ENCODE results near the gene CAMKK2.

DNA sequence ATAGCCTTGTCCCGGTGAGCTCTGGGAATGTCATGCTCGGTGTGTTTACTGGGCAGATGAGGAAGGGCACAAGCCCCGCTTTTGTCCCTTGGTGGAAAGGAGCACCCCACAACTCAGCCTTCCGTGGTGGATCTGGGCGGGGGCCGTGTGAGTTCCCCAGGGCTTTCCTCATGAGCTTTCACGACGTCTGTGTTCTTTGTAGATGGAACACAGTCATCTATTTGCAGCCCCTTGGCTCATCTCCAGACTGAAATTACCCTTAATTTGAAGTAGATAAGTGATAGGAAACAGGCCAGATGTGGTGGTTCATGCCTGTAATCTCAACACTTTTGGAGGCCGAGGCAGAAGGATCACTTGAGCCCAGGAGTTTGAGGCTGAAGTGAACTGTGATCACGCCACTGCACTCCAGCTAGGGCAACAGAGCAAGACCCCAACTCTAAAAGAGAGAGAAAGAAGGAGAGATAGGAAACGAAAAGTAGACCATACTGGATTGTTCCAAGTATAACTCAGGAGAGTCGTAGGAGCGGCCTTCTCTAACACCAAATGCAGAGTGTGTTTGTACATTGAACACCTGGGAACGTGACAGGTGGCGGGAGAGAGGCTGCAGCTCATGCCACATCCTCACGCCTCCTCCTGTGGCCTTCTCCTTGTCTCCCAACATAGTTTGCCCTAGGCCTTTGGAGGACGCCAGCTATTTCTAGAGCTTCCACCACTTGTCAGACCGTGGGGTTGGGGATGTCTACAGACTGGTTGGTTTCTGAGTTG is 77.7 kb downstream of the CAMKK2 start:
- TF ChIP-seq, protein P1, sequence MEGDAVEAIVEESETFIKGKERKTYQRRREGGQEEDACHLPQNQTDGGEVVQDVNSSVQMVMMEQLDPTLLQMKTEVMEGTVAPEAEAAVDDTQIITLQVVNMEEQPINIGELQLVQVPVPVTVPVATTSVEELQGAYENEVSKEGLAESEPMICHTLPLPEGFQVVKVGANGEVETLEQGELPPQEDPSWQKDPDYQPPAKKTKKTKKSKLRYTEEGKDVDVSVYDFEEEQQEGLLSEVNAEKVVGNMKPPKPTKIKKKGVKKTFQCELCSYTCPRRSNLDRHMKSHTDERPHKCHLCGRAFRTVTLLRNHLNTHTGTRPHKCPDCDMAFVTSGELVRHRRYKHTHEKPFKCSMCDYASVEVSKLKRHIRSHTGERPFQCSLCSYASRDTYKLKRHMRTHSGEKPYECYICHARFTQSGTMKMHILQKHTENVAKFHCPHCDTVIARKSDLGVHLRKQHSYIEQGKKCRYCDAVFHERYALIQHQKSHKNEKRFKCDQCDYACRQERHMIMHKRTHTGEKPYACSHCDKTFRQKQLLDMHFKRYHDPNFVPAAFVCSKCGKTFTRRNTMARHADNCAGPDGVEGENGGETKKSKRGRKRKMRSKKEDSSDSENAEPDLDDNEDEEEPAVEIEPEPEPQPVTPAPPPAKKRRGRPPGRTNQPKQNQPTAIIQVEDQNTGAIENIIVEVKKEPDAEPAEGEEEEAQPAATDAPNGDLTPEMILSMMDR (conservative IDR thresholded peaks at IDR 0.05; ENCODE audit: low read depth, low read length): no peak
- TF ChIP-seq CEBPB (IDR thresholded peaks at IDR 0.05; ENCODE audit: low read depth, low read length) (no peak), CHD1 (IDR thresholded peaks at IDR 0.05; ENCODE audit: low read depth, low read length) (no peak), POLR2A (IDR thresholded peaks at IDR 0.05; ENCODE audit: low read depth, low read length) (no peak), NFE2L2 (IDR thresholded peaks at IDR 0.05; ENCODE audit: low read depth, low read length) (no peak), BHLHE40 (IDR thresholded peaks at IDR 0.05; ENCODE audit: low read depth, low read length) (no peak), RCOR1 (IDR thresholded peaks at IDR 0.05; ENCODE audit: insufficient replicate concordance, low read length) (no peak), RFX5 (IDR thresholded peaks at IDR 0.05; ENCODE audit: low read depth, low read length) (no peak), SMC3 (IDR thresholded peaks at IDR 0.05; ENCODE audit: low read depth, low read length) (no peak), MXI1 (IDR thresholded peaks at IDR 0.05; ENCODE audit: borderline replicate concordance, low read depth, low read length) (no peak), MAZ (IDR thresholded peaks at IDR 0.05; ENCODE audit: borderline replicate concordance, low read depth, low read length) (no peak), MAFK (IDR thresholded peaks at IDR 0.05; ENCODE audit: low read depth, low read length) (no peak), FOS (IDR thresholded peaks at IDR 0.05; ENCODE audit: low read depth, low read length) (no peak)
- TF ChIP-seq, protein P2, sequence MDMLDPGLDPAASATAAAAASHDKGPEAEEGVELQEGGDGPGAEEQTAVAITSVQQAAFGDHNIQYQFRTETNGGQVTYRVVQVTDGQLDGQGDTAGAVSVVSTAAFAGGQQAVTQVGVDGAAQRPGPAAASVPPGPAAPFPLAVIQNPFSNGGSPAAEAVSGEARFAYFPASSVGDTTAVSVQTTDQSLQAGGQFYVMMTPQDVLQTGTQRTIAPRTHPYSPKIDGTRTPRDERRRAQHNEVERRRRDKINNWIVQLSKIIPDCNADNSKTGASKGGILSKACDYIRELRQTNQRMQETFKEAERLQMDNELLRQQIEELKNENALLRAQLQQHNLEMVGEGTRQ (IDR thresholded peaks at IDR 0.05; ENCODE audit: low read depth, low read length): no peak
